Tibial artery (tissue), 4 donors: ENCODE data around the gene TLK1.
"Not testable (repeated sequence)": the region's sequence is repeated elsewhere in the genome, so short reads cannot be mapped to it uniquely, and the experiment has no call there.

Source experiments
- DNase-seq, 2 donors: peaks; one replicate each; pipeline ENCODE4 v3.0.0-alpha.2; 2019
- H3K27ac ChIP-seq, 2 donors: fragments of 200-600 bp; sonication (generic) in 1 of 2; 1 replicate in 1 of 2; 2 replicates in 1 of 2; pipeline ENCODE4 v1.5.1; 2018 to 2019; ENCODE audit warnings: mild to moderate bottlenecking in 1 of 2
- H3K27me3 ChIP-seq, 2 donors: fragments of 200-600 bp; sonication (generic) in 1 of 2; one replicate each; pipeline versions ENCODE4 v1.5.1 to v1.6.0; 2016 to 2019
- H3K36me3 ChIP-seq, 3 donors: fragments of 200-600 bp; sonication (generic) in 2 of 3; one replicate each; pipeline ENCODE4 v1.5.1; 2016 to 2019; ENCODE audit warnings: mild to moderate bottlenecking in 2 of 3
- H3K4me1 ChIP-seq, 4 donors: fragments of 200-600 bp; sonication (generic) in 2 of 4; 1 replicate in 3 of 4; 2 replicates in 1 of 4; pipeline ENCODE4 v1.5.1; 2016 to 2019
- H3K4me3 ChIP-seq, 2 donors: fragments of 200-600 bp; sonication (generic) in 1 of 2; 1 replicate in 1 of 2; 2 replicates in 1 of 2; pipeline ENCODE4 v1.5.1; 2018 to 2019; ENCODE audit warnings: mild to moderate bottlenecking in 2 of 2
- H3K9me3 ChIP-seq, 3 donors: fragments of 200-600 bp; sonication (generic) in 1 of 3; one replicate each; pipeline ENCODE4 v1.5.1; 2016 to 2019
- CTCF ChIP-seq, 2 experiments: fragments of 200-600 bp in 1 of 2; fragments of 450-650 bp in 1 of 2; IDR thresholded peaks; one replicate each; pipeline ENCODE4 v1.5.1; 2017 to 2019; ENCODE audit warnings: antibody characterized with exemption in 2 of 2, mild to moderate bottlenecking in 1 of 2, moderate library complexity in 1 of 2
- intact Hi-C: fragments of 100-400 bp; cut with DNase I; formaldehyde crosslinking; loops from one replicate; pipeline ENCODE4 v1.15.0; 2023; ENCODE audit warnings: low total_unique reads

Gene TLK1

GRCh38 chr2:171098607-171099006 is 62.1 kb downstream of the TLK1 start:
- no peak for DNase-seq
- Histone ChIP-seq H3K4me3 (no peak overlapping the region), H3K4me1 (no peaks in the 10 kb centered on the region), H3K36me3 (peaks cover 3 to 11% (median 4%) of the 10 kb centered on the region in 3 donors), H3K27me3 (no peaks in the 10 kb centered on the region), H3K9me3 (peaks cover 3 to 25% (median 13%) of the 10 kb centered on the region in 3 donors), H3K27ac (no peak overlapping the region)
- no peak for TF ChIP-seq CTCF (IDR thresholded peaks at IDR 0.05)
- intact Hi-C loops: no loop called here

GRCh38 chr2:171095014-171095582 is 65.6 kb downstream of the TLK1 start:
- H3K36me3 ChIP-seq: peaks cover 0 to 7% (median 4%) of the 10 kb centered on the region in 3 donors
- H3K9me3 ChIP-seq: peaks cover 3 to 20% (median 13%) of the 10 kb centered on the region in 3 donors
- TF ChIP-seq CTCF (IDR thresholded peaks at IDR 0.05): no peak
- H3K27me3 ChIP-seq: no peaks in the 10 kb centered on the region
- no peak for DNase-seq
- no peak overlapping the region for H3K27ac ChIP-seq
- H3K4me3 ChIP-seq: no peak overlapping the region
- peaks cover 0 to 13% (median 0%) of the 10 kb centered on the region in 4 donors for H3K4me1 ChIP-seq
- intact Hi-C loops: no loop called here

GRCh38 chr2:171091517-171091916 is 69.2 kb downstream of the TLK1 start:
- H3K9me3 ChIP-seq, DNase-seq, H3K27ac ChIP-seq, H3K36me3 ChIP-seq, intact Hi-C loops, H3K27me3 ChIP-seq, H3K4me3 ChIP-seq: not testable (repeated sequence)
- peaks cover 0 to 18% (median 0%) of the 10 kb centered on the region in 4 donors for H3K4me1 ChIP-seq

- intact Hi-C loops: no loop called here
- no peak for DNase-seq
- Histone ChIP-seq H3K4me3 (no peak overlapping the region), H3K27ac (no peak overlapping the region), H3K4me1 (peaks cover 0 to 24% (median 0%) of the 10 kb centered on the region in 4 donors), H3K27me3 (no peaks in the 10 kb centered on the region), H3K9me3 (no peaks in the 10 kb centered on the region), H3K36me3 (no peaks in the 10 kb centered on the region)
- no peak for TF ChIP-seq CTCF (IDR thresholded peaks at IDR 0.05)
These were observed 71.2 kb downstream of the TLK1 start for GRCh38 chr2:171089489-171089888.

GRCh38 chr2:171088057-171088834 is 72.4 kb downstream of the TLK1 start:
- Histone ChIP-seq H3K27me3 (no peaks in the 10 kb centered on the region), H3K36me3 (no peaks in the 10 kb centered on the region), H3K4me1 (peaks cover 0 to 24% (median under 1%) of the 10 kb centered on the region in 4 donors), H3K9me3 (no peaks in the 10 kb centered on the region), H3K4me3 (no peak overlapping the region), H3K27ac (no peak overlapping the region)
- DNase-seq: no peak
- intact Hi-C loops: no loop called here
- TF ChIP-seq CTCF (IDR thresholded peaks at IDR 0.05): no peak

GRCh38 chr2:171087547-171087946 is 73.1 kb downstream of the TLK1 start:
- H3K9me3 ChIP-seq: no peaks in the 10 kb centered on the region
- no peaks in the 10 kb centered on the region for H3K27me3 ChIP-seq
- H3K27ac ChIP-seq: no peak overlapping the region
- intact Hi-C loops: no loop called here
- H3K4me3 ChIP-seq: no peak overlapping the region
- TF ChIP-seq CTCF (IDR thresholded peaks at IDR 0.05): no peak
- H3K4me1 ChIP-seq: peaks cover 0 to 23% (median 2%) of the 10 kb centered on the region in 4 donors
- DNase-seq: no peak
- H3K36me3 ChIP-seq: no peaks in the 10 kb centered on the region
